GM21390 (cell line): Measurements from ENCODE around the gene UCMA.
"Not testable (repeated sequence)": the region's sequence is repeated elsewhere in the genome, so short reads cannot be mapped to it uniquely, and the experiment has no call there.

ENCODE experiments used
- ATAC-seq: cut with Tn5 transposase; IDR thresholded peaks from one replicate; pipeline ENCODE4 v1.9.1; 2021; ENCODE audit not compliant: unreplicated experiment

The UCMA gene

DNA sequence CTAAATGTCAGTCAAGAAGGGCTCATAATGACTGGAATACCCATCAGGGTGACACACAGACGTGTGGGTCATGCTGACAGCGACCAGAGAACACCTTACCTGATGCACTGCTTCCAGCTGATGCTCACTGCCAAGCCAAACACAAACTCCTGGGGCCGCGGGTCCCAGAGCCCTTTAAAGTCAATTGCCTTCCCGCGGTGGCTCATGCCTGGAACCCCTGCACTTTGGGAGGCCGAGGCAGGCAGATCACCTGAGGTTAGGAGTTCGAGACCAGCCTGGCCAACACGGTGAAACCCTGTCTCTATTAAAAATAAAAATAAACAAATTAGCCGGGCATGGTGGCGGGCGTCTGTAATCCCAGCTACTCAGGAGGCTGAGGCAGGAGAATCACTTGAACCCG is 562 bp upstream of the UCMA start:
- ATAC-seq, result not testable (repeated sequence)

DNA sequence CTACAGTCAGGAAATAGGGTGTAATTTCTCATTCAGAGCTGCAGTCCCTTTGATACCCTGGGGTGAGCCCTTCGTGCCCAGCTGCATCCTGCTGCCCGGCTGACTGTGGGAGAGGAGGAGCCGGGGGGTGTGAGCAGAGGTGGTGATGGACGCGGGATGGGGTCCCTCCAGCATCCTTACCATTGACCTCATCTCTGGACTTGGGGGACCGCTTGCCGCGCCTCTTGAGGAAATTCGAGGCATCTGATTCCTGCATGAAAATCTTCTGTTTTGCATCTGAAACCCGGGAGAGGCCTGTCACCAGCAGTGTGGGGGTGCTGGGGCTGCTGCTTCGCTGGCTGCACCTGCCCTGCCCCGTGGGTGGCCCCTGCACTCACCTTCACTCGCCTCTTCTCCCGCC is 816 bp downstream of the UCMA start:
- no peak for ATAC-seq

DNA sequence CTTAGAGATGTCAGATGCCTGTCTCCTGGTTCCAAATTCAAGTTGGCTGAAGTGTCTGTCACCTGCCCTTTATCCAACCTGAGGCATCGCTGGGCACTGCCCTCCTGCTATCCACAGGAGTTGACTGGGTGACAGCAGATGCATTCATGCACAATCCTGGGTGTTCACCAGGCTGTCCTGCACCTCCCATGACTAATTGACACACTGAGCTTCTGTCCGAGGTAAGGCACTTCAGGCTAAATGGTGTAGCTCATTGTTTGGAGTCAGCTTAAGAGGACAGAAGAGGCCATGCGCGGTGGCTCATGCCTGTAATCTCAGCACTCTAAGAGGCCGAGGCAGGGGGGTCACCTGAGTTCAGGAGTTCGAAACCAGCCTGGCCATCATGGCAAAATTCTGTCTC is 2.4 kb downstream of the UCMA start:
- no peak for ATAC-seq

DNA sequence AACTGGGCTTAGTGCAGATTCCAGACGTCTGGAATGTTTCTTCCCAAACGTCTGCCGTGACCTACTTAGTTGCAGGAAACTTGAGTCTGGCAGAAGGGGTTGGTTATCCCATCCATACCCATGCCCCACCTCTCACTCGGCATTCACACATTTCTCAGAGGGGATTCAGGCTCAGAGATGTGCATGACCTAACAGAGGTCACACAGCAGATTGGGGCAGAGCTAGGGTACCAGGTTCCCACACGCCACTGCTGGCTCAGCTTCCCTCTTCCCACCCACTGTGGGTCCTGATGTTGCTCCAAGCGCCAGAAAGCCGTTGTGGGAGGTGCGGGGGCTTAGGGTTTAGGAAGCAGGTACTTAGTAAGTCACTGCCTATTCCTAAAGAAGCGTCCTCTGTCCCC is 3.0 kb downstream of the UCMA start:
- ATAC-seq, result no peak

DNA sequence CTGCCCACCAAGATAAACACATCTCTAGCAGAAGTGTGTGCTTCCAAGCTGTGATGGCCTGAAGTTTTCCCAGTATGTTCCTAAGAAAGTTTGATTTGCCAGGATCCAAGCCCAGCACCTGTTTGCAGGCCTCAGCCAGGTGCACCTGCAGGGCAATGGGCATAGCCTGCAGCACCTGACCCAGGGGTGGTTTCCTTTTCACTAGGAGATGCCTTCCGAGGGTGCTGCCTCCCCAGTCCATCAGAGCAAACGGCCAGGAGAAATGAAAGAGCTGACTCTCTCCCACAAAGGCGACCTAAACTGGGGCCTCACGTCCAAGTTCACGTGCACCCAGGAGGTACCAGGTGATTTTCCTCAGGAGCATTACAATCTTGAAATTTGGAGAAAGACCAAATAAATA is 7.1 kb downstream of the UCMA start:
- ATAC-seq, result no peak

DNA sequence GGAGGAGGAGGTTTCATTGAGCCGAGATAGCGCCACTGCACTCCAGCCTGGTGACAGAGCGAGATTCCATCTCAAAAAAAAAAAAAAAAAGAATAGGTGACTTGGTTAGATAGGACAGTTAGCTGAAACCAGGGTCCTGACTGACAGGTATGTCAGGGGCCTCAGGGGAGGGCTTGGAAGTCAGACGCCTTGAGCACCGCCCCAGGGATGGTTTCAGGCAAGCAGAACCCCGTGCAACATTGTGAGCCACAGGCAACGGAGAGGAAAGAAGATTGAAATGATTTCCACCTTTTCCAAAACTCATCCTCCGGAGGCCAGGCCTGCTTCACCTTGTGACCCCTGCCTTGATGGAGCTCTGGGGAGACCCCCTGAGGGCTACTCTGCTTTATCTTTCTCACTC is 8.6 kb downstream of the UCMA start:
- no peak for ATAC-seq

DNA sequence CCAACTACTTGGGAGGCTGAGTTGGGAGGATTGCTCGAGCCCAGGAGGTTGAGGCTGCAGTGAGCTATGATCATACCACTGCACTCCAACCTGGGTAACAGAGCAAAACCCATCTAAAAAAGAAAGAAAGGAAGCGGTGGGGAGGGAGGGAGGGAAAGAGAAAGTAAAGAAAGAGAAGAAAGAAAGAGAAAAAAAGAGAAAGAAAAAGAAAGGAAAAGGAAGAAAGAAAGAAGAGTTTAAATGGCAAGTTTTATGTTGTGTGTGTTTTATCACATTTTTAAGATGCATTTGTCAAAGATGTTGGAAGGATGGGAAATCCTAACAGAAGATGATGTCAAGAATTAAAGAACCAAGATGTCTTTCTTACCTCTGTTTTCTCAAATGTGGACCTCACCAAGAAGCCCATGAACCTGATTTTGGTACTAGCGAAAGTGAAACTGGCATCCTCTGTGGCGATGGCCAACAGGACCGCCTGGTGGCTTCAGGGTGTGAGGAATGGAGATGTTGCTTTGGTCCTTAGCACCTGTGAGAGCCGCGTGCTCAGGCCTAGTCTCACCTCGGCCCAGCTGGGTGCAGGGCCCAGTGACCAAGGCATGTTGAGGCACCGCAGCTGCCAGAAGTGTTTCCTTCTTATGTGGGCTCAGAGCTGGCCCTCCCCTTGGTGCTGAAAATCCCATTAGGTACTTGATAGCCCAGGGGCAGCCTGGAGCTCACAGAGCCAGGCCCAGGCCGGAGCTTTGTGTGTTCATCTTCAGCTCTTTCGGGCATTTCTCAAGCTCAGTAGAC is 9.8 kb downstream of the UCMA start:
- ATAC-seq, result no peak

DNA sequence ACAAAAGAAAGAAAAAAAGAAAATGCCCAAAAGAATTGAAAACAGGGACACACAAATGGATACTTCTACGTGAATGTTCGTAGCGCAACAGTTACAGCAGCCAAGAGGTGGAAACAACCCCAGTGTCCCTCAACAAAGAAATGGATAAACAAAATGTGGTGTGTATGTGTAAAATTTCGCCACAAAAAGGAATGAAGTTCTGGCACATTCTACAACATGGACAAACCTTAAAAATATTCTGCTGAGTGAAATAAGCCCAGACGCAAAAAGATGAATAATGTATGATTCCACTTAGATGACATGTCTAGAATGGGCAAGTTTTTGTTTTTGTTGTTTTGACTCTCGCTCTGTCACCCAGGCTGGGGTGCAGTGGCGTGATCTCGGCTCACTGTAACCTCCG is 10.9 kb downstream of the UCMA start:
- ATAC-seq, result no peak

DNA sequence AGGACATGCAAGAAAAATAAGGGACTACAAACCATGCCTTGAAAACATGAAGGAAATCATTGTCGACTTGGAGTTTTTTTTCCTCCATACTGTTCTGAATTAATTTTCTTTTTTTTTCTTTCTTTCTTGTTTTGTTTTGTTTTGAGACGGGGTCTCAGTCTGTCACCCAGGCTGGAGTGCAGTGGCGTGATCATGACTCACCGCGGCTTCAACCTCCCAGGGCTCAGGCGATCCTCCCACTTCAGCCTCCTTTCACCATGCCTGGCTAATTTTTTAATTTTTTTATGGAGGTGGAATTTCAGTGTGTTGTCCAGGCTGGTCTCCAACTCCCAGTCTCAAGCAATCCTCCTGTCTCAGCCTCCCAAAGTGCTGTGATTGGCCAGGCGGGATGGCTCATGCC is 11.6 kb downstream of the UCMA start:
- no peak for ATAC-seq

DNA sequence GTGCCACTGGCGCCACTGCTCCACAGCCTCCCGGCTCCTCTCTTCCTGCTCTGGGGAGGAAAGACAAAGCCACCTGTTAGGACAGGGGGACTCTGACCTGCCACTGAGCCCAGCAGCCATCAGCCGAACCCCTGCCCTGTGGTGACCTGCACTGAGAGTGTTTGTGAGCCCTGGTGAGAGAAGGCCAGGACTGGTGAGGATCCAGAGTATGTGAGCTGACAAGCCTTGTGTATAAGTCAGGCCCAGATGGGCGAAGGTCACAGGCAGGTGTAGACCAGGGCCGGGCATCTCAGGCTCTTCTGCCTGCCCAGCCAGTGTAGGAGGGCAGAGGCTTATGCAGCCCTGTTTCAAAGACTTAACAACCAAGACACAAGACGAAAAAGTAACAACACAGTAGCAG is 12.0 kb downstream of the UCMA start:
- no peak for ATAC-seq

DNA sequence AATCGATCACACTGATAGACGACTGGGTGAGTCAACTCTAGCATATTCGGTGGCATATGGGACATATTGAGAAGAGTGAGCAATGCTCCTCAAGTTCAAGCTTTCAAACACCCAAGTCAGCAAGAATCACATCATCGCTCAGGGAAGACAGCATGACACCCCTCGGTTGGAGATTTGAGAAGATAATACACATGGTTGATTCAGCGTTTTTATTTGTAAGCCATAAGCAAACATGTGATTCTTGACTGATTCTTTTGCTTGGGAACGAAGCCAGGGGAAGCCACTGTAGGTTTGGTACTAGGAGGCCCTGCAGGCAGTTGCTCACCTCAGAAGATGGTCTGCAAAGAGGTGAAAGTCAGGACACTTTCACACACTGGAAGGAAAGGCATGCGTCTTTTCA is 12.6 kb downstream of the UCMA start:
- ATAC-seq, result no peak

DNA sequence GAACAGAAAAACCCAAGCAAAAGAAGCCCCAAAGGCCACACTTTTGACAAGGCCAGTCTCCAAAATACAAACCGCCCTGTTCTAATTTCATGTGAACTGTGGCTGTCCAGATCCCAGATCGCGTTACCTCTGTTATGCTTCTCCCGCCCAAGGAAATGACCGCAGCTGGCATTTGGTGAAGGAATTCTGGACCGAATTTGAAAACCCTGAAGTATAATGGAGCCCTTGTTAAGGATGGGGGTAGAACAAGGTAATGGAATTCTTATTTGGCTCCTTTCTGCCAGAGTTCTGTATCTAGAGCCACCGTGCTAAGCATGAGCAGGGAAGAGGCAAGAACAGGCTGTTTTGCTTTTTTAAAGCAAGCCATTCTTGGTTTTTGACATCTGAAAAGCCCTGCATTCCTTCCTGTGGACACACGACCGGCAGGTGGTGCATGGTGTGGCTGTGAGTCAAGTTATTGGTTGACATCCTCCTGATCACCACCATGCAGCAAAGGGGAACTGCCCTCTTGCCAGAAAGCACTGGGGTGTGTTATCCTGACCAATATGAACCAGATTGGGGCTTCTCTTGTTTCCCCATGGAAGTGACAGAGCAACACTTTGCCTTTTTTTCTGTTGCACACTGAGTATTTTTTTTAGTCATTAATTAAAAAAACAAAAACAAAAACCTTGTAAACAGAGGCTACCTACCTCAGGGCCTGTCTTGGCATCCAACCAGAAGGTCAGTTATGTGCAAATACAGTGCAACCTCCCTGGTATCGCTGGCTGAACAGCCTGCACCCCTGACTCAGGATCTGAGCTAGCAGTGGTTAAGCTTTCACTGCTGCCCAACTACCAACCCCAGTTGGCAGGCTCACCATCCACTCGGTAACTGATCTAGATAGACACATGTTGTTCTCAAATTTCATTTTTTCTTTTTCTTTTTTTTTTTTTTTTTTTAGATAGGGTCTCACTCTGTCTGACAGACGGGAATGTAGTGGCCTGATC is 14.2 kb downstream of the UCMA start:
- peak; percentile 72 for ATAC-seq

DNA sequence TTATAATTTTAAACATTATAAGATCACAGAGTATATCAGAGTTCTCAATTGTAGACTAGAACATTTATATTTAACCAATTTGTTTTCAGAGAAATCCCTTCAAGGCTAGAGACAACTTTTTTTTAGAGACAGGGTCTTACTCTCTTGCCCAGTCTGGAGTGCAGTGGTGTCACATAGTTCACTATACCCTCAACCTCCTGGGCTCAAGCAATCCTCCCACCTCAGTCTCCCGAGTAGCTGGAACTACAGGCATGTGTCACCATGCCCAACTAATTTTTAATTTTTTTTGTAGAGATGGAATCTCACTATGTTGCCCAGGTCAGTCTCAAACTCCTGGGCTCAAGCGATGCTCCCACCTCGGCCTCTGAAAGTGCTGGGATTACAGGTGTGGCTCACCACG is 15.3 kb downstream of the UCMA start:
- no peak for ATAC-seq

DNA sequence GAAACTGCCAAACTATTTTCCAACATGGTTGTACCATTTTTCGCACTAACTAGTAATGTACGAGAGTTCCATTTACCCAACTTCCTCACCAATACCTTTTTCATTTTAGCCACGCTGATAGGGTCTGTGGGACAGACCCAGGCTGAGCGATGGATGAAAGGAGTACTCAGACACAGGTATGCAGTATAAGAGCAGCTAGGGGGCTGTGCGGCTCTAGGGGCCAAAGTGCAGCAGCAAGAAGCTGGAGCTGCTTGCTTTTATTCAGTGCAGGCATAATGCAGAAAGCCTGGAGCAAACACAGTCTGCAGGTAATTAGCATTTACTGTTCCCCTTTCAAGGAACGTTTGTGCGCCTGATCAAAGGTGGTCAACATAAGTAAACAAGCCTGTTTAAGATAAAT is 21.0 kb downstream of the UCMA start:
- ATAC-seq, result no peak

DNA sequence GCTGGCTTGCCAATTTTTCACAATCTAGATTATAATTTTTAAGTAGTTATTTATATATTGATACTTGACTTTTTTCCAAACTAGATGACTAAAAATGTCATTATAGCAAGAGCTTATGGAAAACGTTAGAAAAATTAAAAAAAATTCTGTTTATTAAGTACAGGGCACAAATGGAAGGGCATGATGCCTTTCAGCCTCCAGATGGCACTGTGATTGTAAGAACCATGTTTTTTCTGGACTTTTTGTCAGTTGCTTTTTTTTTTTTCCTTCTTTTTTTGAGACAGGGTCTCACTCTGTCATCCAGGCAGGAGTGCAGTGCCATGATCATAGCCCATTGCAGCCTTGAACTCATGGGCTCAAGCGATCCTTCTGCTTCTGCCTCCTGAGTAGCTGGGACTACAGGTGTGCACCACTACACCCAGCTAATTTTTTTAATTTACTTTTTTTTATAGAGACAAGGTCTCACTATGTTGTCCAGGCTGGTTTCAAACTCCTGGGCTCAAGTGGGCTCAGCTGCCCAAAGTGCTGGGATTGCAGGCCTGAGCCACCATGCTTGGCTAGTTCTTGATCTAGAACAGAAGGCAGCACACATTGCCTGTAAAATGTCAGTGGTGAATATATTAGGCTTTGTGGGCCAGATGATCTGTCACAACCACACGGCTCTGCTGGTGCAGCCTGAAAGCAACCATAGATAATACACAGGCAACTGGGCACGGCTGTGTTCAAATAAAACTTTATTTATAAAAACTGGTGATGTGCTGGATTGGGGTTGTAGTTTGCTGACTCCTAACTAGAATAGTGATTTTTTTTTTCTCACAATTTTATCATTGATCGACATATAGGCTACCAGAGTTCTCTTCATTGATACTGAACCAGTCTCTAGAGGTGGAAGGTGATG is 27.4 kb downstream of the UCMA start:
- no peak for ATAC-seq

DNA sequence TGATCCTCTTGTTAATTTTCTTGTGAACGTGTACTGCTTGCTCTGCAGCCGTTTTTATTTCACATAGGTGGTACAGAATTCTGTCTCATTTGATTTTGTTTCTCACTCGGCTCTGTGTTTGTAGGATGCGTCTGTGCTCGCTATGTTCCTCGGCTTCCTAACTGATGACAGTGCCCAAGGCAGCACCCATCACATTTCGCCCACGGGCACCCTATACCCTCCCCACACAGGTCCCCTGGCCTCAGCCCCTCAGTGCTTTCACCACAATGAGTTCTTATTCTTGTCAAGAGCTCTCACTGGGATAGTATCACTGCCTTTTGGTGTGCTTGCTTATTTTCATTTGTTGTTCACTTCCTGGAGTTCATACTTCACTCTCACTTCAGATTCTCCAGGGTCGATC is 28.1 kb downstream of the UCMA start:
- no peak for ATAC-seq

DNA sequence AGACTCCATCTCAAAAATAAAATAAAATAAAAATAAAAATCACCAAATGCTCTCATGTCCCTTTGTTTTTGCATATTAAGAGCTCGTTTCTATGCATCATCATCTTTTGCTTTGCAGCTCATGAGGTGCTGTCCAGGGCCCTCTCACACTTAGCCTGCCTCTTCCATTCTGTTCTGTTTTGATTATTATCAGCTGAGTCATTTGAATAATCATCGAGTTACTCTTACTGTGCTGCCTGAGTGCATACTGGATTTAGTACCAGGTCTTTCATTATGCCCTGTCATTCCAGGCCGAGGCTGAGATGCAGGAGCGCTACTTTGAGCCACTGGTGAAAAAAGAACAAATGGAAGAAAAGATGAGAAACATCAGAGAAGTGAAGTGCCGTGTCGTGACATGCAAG is 33.0 kb downstream of the UCMA start:
- no peak for ATAC-seq

DNA sequence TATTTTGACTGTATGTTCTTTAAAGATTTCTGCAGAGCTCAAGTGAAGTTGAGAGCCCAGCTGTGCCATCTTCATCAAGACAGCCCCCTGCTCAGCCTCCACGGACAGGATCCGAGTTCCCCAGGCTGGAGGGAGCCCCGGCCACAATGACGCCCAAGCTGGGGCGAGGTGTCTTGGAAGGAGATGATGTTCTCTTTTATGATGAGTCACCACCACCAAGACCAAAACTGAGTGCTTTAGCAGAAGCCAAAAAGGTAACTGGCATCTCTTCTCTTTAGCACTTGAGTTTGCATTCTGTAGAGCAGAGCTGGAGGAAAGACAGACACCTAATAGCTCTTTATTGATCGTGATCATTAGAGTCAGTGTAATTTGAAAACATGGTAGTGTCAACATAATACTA is 39.2 kb downstream of the UCMA start:
- no peak for ATAC-seq

DNA sequence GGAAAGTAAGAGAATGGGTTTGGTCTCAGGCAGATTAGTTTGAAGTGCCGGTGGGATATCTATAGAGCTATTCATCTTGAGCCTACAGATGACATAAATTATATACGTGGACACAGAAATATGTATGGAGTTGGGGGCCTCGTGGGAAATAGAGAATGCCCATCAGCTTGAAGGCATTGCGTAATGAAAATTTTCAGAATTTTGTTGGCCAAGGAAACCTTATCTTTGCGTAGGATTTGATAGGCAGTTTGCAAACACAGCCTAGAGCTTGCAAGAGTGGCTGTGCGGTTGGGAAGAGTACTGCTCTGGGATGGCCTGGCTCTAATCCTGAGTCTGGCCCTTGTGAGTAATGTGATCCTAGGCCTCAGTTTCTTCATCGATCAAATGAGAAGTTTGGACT is 40.5 kb downstream of the UCMA start:
- ATAC-seq, result no peak

DNA sequence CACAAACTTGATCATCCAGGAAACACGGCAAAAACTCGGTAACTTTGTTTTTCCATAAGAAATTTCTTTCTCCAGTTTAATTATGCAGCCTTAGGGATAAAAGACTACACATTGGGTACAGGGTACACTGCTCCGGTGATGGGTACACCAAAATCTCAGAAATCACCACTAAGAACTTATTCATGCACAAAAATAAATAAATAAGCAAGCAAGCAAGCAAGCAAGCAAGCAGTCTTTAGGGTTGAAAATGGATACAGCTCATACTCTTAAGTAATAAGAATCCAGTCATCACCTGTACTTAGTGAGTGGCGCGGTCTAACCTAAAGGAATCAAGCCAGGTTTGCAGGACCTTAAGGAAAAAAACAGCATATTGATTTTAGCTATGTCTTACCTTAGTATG is 42.8 kb downstream of the UCMA start:
- no peak for ATAC-seq

DNA sequence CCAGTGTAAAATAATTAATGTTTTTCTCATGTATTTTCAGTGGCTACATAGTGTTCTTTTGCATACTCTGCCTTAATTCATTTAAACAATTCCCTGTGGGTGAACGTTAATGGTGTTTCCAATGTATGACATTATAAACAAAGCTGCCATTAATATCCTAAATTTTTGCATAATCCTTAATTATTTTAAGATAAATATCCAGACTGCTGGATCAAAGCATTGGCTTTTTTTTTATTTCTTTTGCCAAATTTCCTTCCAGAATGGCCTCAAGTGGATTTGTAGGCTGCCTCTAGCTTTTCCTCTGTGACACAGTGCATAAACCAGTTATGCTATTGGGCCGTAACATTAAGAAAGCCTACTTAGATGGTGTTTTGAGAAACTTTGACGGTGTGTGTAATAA is 43.4 kb downstream of the UCMA start:
- no peak for ATAC-seq
